ENCODE data around the gene NAP1L1.

Gene NAP1L1

GRCh38 chr12:76065917-76066316 lies 18.6 kb downstream of the NAP1L1 start:
- no peak overlapping the region for H3K4me3 ChIP-seq (ENCODE audit: low read length in 2 of 2)
- H3K36me3 ChIP-seq (ENCODE audit: control insufficient read depth in 2 of 2, insufficient read depth in 2 of 2, low read length in 2 of 2), result peaks cover 3 to 16% of the 10 kb centered on the region in 2 donors
- no peaks in the 10 kb centered on the region for H3K9me3 ChIP-seq (ENCODE audit: control insufficient read depth in 2 of 2, low read length in 2 of 2)
- H3K4me1 ChIP-seq (ENCODE audit: control insufficient read depth, insufficient read depth, low read length), result no peaks in the 10 kb centered on the region
- H3K27ac ChIP-seq (ENCODE audit: low read length), result no peak overlapping the region
- no peak overlapping the region for H3K9ac ChIP-seq (ENCODE audit: low read length in 2 of 2)
- H3K27me3 ChIP-seq (ENCODE audit: control insufficient read depth in 1 of 2, insufficient read depth in 2 of 2, low read length in 2 of 2), result no peaks in the 10 kb centered on the region

GRCh38 chr12:76064904-76065303 lies 19.6 kb downstream of the NAP1L1 start:
- Histone ChIP-seq H3K9ac (ENCODE audit: low read length in 2 of 2) (no peak overlapping the region), H3K4me1 (ENCODE audit: control insufficient read depth, insufficient read depth, low read length) (no peaks in the 10 kb centered on the region), H3K36me3 (ENCODE audit: control insufficient read depth in 2 of 2, insufficient read depth in 2 of 2, low read length in 2 of 2) (peaks cover 5 to 16% of the 10 kb centered on the region in 2 donors), H3K9me3 (ENCODE audit: control insufficient read depth in 2 of 2, low read length in 2 of 2) (no peaks in the 10 kb centered on the region), H3K4me3 (ENCODE audit: low read length in 2 of 2) (no peak overlapping the region), H3K27ac (ENCODE audit: low read length) (no peak overlapping the region), H3K27me3 (ENCODE audit: control insufficient read depth in 1 of 2, insufficient read depth in 2 of 2, low read length in 2 of 2) (no peaks in the 10 kb centered on the region)

- H3K9me3 ChIP-seq (ENCODE audit: control insufficient read depth in 2 of 2, low read length in 2 of 2), result no peaks in the 10 kb centered on the region
- H3K4me3 ChIP-seq (ENCODE audit: low read length in 2 of 2), result no peak overlapping the region
- no peak overlapping the region for H3K9ac ChIP-seq (ENCODE audit: low read length in 2 of 2)
- H3K4me1 ChIP-seq (ENCODE audit: control insufficient read depth, insufficient read depth, low read length), result no peaks in the 10 kb centered on the region
- no peaks in the 10 kb centered on the region for H3K27me3 ChIP-seq (ENCODE audit: control insufficient read depth in 1 of 2, insufficient read depth in 2 of 2, low read length in 2 of 2)
- peaks cover 19 to 34% of the 10 kb centered on the region in 2 donors for H3K36me3 ChIP-seq (ENCODE audit: control insufficient read depth in 2 of 2, insufficient read depth in 2 of 2, low read length in 2 of 2)
- no peak overlapping the region for H3K27ac ChIP-seq (ENCODE audit: low read length)
These were observed 24.4 kb downstream of the NAP1L1 start for GRCh38 chr12:76060111-76060510.

GRCh38 chr12:76057326-76057725 lies 27.2 kb downstream of the NAP1L1 start:
- Histone ChIP-seq H3K36me3 (ENCODE audit: control insufficient read depth in 2 of 2, insufficient read depth in 2 of 2, low read length in 2 of 2) (peaks cover 35 to 53% of the 10 kb centered on the region in 2 donors), H3K27ac (ENCODE audit: low read length) (no peak overlapping the region)

GRCh38 chr12:76055393-76055792 lies 29.1 kb downstream of the NAP1L1 start:
- Histone ChIP-seq H3K36me3 (ENCODE audit: control insufficient read depth in 2 of 2, insufficient read depth in 2 of 2, low read length in 2 of 2) (peaks cover 36 to 57% of the 10 kb centered on the region in 2 donors), H3K4me1 (ENCODE audit: control insufficient read depth, insufficient read depth, low read length) (no peaks in the 10 kb centered on the region), H3K9ac (ENCODE audit: low read length in 2 of 2) (no peak overlapping the region), H3K4me3 (ENCODE audit: low read length in 2 of 2) (no peak overlapping the region), H3K27ac (ENCODE audit: low read length) (no peak overlapping the region), H3K27me3 (ENCODE audit: control insufficient read depth in 1 of 2, insufficient read depth in 2 of 2, low read length in 2 of 2) (no peaks in the 10 kb centered on the region), H3K9me3 (ENCODE audit: control insufficient read depth in 2 of 2, low read length in 2 of 2) (no peaks in the 10 kb centered on the region)

More at GRCh38 chr12:76057326-76057725, 27.2 kb downstream of the NAP1L1 start:
- Histone ChIP-seq H3K9ac (ENCODE audit: low read length in 2 of 2) (no peak overlapping the region), H3K27me3 (ENCODE audit: control insufficient read depth in 1 of 2, insufficient read depth in 2 of 2, low read length in 2 of 2) (no peaks in the 10 kb centered on the region), H3K4me3 (ENCODE audit: low read length in 2 of 2) (no peak overlapping the region), H3K9me3 (ENCODE audit: control insufficient read depth in 2 of 2, low read length in 2 of 2) (no peaks in the 10 kb centered on the region), H3K4me1 (ENCODE audit: control insufficient read depth, insufficient read depth, low read length) (no peaks in the 10 kb centered on the region)

- Histone ChIP-seq H3K36me3 (ENCODE audit: control insufficient read depth in 2 of 2, insufficient read depth in 2 of 2, low read length in 2 of 2) (peaks cover 26 to 52% of the 10 kb centered on the region in 2 donors), H3K4me3 (ENCODE audit: low read length in 2 of 2) (no peak overlapping the region), H3K4me1 (ENCODE audit: control insufficient read depth, insufficient read depth, low read length) (no peaks in the 10 kb centered on the region), H3K9ac (ENCODE audit: low read length in 2 of 2) (no peak overlapping the region), H3K9me3 (ENCODE audit: control insufficient read depth in 2 of 2, low read length in 2 of 2) (no peaks in the 10 kb centered on the region), H3K27me3 (ENCODE audit: control insufficient read depth in 1 of 2, insufficient read depth in 2 of 2, low read length in 2 of 2) (no peaks in the 10 kb centered on the region), H3K27ac (ENCODE audit: low read length) (no peak overlapping the region)
These were observed 34.8 kb downstream of the NAP1L1 start for GRCh38 chr12:76049575-76050251.

GRCh38 chr12:76047742-76048141 lies 36.7 kb downstream of the NAP1L1 start:
- Histone ChIP-seq H3K27me3 (ENCODE audit: control insufficient read depth in 1 of 2, insufficient read depth in 2 of 2, low read length in 2 of 2) (no peaks in the 10 kb centered on the region), H3K27ac (ENCODE audit: low read length) (no peak overlapping the region), H3K4me1 (ENCODE audit: control insufficient read depth, insufficient read depth, low read length) (no peaks in the 10 kb centered on the region), H3K36me3 (ENCODE audit: control insufficient read depth in 2 of 2, insufficient read depth in 2 of 2, low read length in 2 of 2) (peaks cover 17 to 33% of the 10 kb centered on the region in 2 donors), H3K9me3 (ENCODE audit: control insufficient read depth in 2 of 2, low read length in 2 of 2) (no peaks in the 10 kb centered on the region), H3K9ac (ENCODE audit: low read length in 2 of 2) (no peak overlapping the region), H3K4me3 (ENCODE audit: low read length in 2 of 2) (no peak overlapping the region)

- Histone ChIP-seq H3K9me3 (ENCODE audit: control insufficient read depth in 2 of 2, low read length in 2 of 2) (no peaks in the 10 kb centered on the region), H3K4me1 (ENCODE audit: control insufficient read depth, insufficient read depth, low read length) (no peaks in the 10 kb centered on the region), H3K9ac (ENCODE audit: low read length in 2 of 2) (no peak overlapping the region), H3K27ac (ENCODE audit: low read length) (no peak overlapping the region), H3K4me3 (ENCODE audit: low read length in 2 of 2) (no peak overlapping the region), H3K27me3 (ENCODE audit: control insufficient read depth in 1 of 2, insufficient read depth in 2 of 2, low read length in 2 of 2) (no peaks in the 10 kb centered on the region), H3K36me3 (ENCODE audit: control insufficient read depth in 2 of 2, insufficient read depth in 2 of 2, low read length in 2 of 2) (peaks cover 13 to 26% of the 10 kb centered on the region in 2 donors)
These were observed 37.4 kb downstream of the NAP1L1 start for GRCh38 chr12:76047060-76047459.

- H3K9ac ChIP-seq (ENCODE audit: low read length in 2 of 2), result no peak overlapping the region
- H3K27ac ChIP-seq (ENCODE audit: low read length), result no peak overlapping the region
- no peak overlapping the region for H3K4me3 ChIP-seq (ENCODE audit: low read length in 2 of 2)
- H3K9me3 ChIP-seq (ENCODE audit: control insufficient read depth in 2 of 2, low read length in 2 of 2), result no peaks in the 10 kb centered on the region
- H3K36me3 ChIP-seq (ENCODE audit: control insufficient read depth in 2 of 2, insufficient read depth in 2 of 2, low read length in 2 of 2), result no peaks in the 10 kb centered on the region
- H3K27me3 ChIP-seq (ENCODE audit: control insufficient read depth in 1 of 2, insufficient read depth in 2 of 2, low read length in 2 of 2), result no peaks in the 10 kb centered on the region
- no peaks in the 10 kb centered on the region for H3K4me1 ChIP-seq (ENCODE audit: control insufficient read depth, insufficient read depth, low read length)
These were observed 41.1 kb downstream of the NAP1L1 start for GRCh38 chr12:76043377-76043776.

GRCh38 chr12:76042147-76042546 lies 42.3 kb downstream of the NAP1L1 start:
- Histone ChIP-seq H3K27ac (ENCODE audit: low read length) (no peak overlapping the region), H3K9ac (ENCODE audit: low read length in 2 of 2) (no peak overlapping the region), H3K4me1 (ENCODE audit: control insufficient read depth, insufficient read depth, low read length) (no peaks in the 10 kb centered on the region), H3K4me3 (ENCODE audit: low read length in 2 of 2) (no peak overlapping the region), H3K9me3 (ENCODE audit: control insufficient read depth in 2 of 2, low read length in 2 of 2) (no peaks in the 10 kb centered on the region), H3K36me3 (ENCODE audit: control insufficient read depth in 2 of 2, insufficient read depth in 2 of 2, low read length in 2 of 2) (no peaks in the 10 kb centered on the region), H3K27me3 (ENCODE audit: control insufficient read depth in 1 of 2, insufficient read depth in 2 of 2, low read length in 2 of 2) (no peaks in the 10 kb centered on the region)

- H3K9me3 ChIP-seq (ENCODE audit: control insufficient read depth in 2 of 2, low read length in 2 of 2), result no peaks in the 10 kb centered on the region
- H3K27me3 ChIP-seq (ENCODE audit: control insufficient read depth in 1 of 2, insufficient read depth in 2 of 2, low read length in 2 of 2), result no peaks in the 10 kb centered on the region
- H3K4me3 ChIP-seq (ENCODE audit: low read length in 2 of 2), result no peak overlapping the region
- no peak overlapping the region for H3K27ac ChIP-seq (ENCODE audit: low read length)
- H3K36me3 ChIP-seq (ENCODE audit: control insufficient read depth in 2 of 2, insufficient read depth in 2 of 2, low read length in 2 of 2), result no peaks in the 10 kb centered on the region
- no peaks in the 10 kb centered on the region for H3K4me1 ChIP-seq (ENCODE audit: control insufficient read depth, insufficient read depth, low read length)
- no peak overlapping the region for H3K9ac ChIP-seq (ENCODE audit: low read length in 2 of 2)
These were observed 43.1 kb downstream of the NAP1L1 start for GRCh38 chr12:76041406-76041805.
